ENCODE measurements around the gene INHA. TPM values are rescaled to one million over a fixed set of nuclear protein-coding genes. Genes with fewer than 3 reads are reported as not detected.

Gene INHA
- total RNA-seq, 1 experiment from 2014 or later: 0.31 TPM

DNA sequence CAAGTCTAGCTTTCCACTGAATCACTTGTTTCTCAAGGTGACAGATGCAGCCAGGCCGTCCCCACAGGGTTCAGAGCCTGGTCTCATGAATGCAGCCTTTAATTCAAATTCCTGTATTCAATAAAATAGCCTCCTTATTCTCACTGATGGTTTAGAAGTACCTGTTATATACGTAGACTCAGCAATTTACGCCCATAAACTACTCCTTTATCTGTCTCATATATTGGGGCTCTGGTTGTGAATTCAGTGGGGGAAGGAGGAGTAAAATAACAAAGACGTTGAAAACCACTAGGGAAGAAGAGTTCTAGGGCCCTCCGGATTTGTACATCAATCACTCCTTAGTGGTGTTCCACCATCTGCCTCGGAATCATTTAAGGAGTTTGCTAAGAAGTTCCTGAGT lies 2.5 kb upstream of the INHA start:
- Mint-ChIP-seq H3K27me3 (ENCODE audit: low read depth) (peaks cover 13% of the 10 kb centered on the region), H3K4me1 (peaks cover 47 to 55% of the 10 kb centered on the region in 2 experiments), H3K4me3 (peak overlapping the region; percentile 69 to 83), H3K9me3 (no peaks in the 10 kb centered on the region; a peak in 1 of 5 replicates), H3K36me3 (ENCODE audit: insufficient read depth in 1 of 3, low read depth in 3 of 3) (peaks cover 34 to 45% (median 44%) of the 10 kb centered on the region in 3 experiments), H3K27ac (no peak overlapping the region)
- H3K23ac ChIP-seq (ENCODE audit: insufficient read length, low read depth, low read length): no peak overlapping the region
- H3K4me1 ChIP-seq (ENCODE audit: insufficient read depth, low read length): peaks cover 6% of the 10 kb centered on the region; the same call in 1 of the 2 replicates
- H3K9ac ChIP-seq (ENCODE audit: extremely low read depth, insufficient read length, low read length): no peak overlapping the region
- H3K23me2 ChIP-seq (ENCODE audit: insufficient read length, low read depth, low read length, poor library complexity, severe bottlenecking): peaks cover 7% of the 10 kb centered on the region
- no peak overlapping the region for H2AK5ac ChIP-seq (ENCODE audit: insufficient read length, low read length)
- H2AFZ ChIP-seq (ENCODE audit: low read length): no peak overlapping the region
- H3K27me3 ChIP-seq (ENCODE audit: insufficient read depth, low read length): no peaks in the 10 kb centered on the region; the same call in 1 of the 2 replicates
- no peak for DNase-seq
- peak overlapping the region; percentile 33 for H3K4me2 ChIP-seq (ENCODE audit: insufficient read depth, insufficient read length, low read length)
- H2BK120ac ChIP-seq (ENCODE audit: low read depth, low read length, poor library complexity, severe bottlenecking): no peak overlapping the region
- no peak overlapping the region for H2BK5ac ChIP-seq (ENCODE audit: insufficient read length, low read length)
- H2BK15ac ChIP-seq (ENCODE audit: low read depth, low read length): no peak overlapping the region
- no peak overlapping the region for H2BK20ac ChIP-seq (ENCODE audit: low read depth, low read length, poor library complexity, severe bottlenecking)
- no CpG with 5 or more reads among the region's 6 CpGs for WGBS (ENCODE audit: extremely low coverage, insufficient read length, low lambda C conversion rate)
- no peak overlapping the region for H3K4ac ChIP-seq (ENCODE audit: low read depth, low read length)
- no peak overlapping the region for H3K14ac ChIP-seq (ENCODE audit: insufficient read depth, low read length)
- no peak overlapping the region for H2BK12ac ChIP-seq (ENCODE audit: insufficient read length, low read depth, low read length)
- H3K9me3 ChIP-seq (ENCODE audit: control insufficient read depth, low read depth, low read length): no peaks in the 10 kb centered on the region
- H3K79me1 ChIP-seq (ENCODE audit: insufficient read depth, low read depth, low read length, poor library complexity, severe bottlenecking): no peaks in the 10 kb centered on the region
- H3K18ac ChIP-seq (ENCODE audit: insufficient read length, low read depth, low read length): no peak overlapping the region
- no peaks in the 10 kb centered on the region for H3K79me2 ChIP-seq (ENCODE audit: insufficient read depth, low read length)
- no peak overlapping the region for H3T11ph ChIP-seq (ENCODE audit: low read length)
- no peaks in the 10 kb centered on the region for H4K20me1 ChIP-seq (ENCODE audit: control insufficient read depth, insufficient read depth, insufficient read length)
- no peak overlapping the region for H3K56ac ChIP-seq (ENCODE audit: insufficient read length, low read depth, low read length)
- no peak overlapping the region for H3K27ac ChIP-seq (ENCODE audit: insufficient read length, low read depth, low read length)
- TF ChIP-seq, protein P1, sequence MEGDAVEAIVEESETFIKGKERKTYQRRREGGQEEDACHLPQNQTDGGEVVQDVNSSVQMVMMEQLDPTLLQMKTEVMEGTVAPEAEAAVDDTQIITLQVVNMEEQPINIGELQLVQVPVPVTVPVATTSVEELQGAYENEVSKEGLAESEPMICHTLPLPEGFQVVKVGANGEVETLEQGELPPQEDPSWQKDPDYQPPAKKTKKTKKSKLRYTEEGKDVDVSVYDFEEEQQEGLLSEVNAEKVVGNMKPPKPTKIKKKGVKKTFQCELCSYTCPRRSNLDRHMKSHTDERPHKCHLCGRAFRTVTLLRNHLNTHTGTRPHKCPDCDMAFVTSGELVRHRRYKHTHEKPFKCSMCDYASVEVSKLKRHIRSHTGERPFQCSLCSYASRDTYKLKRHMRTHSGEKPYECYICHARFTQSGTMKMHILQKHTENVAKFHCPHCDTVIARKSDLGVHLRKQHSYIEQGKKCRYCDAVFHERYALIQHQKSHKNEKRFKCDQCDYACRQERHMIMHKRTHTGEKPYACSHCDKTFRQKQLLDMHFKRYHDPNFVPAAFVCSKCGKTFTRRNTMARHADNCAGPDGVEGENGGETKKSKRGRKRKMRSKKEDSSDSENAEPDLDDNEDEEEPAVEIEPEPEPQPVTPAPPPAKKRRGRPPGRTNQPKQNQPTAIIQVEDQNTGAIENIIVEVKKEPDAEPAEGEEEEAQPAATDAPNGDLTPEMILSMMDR (conservative IDR thresholded peaks at IDR 0.05): no peak
- no peak overlapping the region for H4K91ac ChIP-seq (ENCODE audit: insufficient read length, low read depth, low read length)
- no peak overlapping the region for H4K8ac ChIP-seq (replicated peaks; ENCODE audit: insufficient read length, low read depth, low read length)
- no peak overlapping the region for H4K5ac ChIP-seq (ENCODE audit: insufficient read length, low read depth, low read length)
